Activated CD8-positive, alpha-beta memory T cell treated with anti-CD3 and anti-CD28 coated beads, Interleukin-2, amount 50 U/mL, for 4 hours (primary cell): ENCODE results near the gene VAV3.
"Not testable (repeated sequence)": the region's sequence is repeated elsewhere in the genome, so short reads cannot be mapped to it uniquely, and the experiment has no call there.

Experiments used
- DNase-seq: peaks from one replicate; pipeline ENCODE4 v3.0.0-alpha.2; 2020

The VAV3 gene

DNA sequence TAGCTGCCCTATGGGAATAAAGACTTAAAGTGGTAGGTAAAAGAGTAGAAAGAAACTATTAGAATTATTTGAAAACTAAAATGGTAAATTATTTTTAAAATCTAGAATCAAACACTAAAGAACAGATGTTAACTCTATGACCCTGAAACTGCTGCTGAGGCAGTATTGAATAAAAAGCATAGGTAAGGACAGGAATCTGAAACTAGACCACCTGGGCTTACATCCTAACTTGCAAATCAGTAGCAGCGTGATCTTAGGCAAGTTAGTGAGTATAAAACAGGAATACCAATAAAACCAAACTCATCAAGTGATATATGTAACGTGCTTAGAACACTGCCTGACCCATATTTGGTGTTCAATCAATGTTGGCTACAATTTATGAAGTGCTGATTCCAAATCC is 257.9 kb downstream of the VAV3 start:
- no peak for DNase-seq

DNA sequence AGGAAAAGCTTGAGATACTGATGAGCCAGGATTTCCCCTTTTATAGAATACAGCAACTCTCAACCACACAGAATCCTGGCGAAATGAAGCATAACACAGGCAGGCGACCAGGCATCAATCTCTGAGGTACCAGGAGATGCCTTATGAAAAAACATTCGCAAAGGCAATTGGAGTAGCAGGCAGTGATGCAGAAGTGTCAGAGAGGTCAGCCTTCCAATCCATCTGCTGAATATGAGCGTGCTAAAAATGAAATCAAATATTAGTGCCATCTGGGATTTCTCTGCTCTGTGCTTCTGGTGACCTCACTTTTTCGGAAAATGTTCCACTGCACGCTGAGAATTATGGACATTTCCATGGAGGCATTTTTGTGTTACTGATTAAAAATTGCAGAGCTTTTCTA is 258.8 kb downstream of the VAV3 start:
- DNase-seq = no peak

DNA sequence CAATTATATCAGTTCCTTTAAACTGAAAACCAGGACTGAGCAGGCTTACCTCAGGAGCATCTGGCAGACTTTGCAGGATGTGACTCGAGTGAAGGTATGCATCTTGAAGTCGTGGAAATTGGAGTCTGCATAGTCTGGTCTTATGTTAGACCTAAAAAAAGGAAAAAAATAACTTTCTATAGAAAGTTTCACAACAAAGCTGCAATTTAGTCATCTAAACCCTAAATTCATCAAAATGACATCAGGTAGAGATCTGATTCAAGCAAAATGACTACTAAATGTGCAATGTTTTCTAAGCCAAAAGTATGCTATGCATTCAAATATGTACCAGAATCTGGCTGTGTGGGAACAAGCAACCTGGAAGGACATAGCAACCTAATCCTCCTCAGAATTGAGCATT is 260.1 kb downstream of the VAV3 start:
- DNase-seq = no peak

DNA sequence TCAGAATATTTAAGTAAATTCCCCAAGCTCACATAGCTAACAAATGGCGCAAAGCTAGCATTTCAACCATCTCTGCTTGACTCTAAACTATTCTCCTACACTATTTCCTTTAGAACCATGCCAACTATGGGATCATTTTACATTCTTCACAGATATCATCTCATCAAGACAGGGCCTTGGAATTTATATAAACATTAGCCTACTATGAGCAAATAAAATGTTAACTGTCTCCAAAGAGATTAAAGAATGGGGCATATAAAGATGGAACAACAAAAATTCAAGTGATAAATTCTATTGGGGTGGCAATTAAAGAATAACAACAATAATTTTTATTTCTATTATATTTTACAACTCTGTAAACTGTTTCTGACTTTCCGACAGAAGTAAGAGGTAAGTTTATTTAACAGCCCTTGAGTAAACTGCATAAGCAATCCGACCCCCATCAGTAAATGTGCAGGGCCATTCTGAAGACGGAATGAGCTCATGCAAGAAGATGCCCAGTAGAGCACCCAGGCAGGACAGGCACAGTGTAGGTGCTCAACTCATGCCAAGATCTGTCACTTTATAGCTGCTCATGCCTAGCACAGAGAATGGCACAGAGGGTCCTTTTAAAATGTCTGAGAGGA is 261.9 kb downstream of the VAV3 start:
- DNase-seq = no peak

DNA sequence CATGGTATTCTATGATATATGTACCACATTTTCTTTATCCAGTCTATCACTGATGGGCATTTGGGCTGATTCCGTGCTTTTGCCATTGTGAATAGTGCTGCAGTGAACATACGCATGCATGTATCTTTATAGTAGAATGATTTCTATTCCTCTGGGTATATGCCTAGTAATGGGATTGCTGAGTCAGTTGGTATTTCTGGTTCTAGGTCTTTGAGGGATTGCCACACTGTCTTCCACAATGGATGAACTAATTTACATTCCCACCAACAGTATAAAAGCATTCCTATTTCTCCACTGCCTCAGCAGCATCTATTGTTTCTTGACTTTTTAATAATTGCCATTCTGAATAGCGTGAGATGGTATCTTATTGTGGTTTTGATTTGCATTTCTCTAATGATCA is 264.3 kb downstream of the VAV3 start:
- not testable (repeated sequence) for DNase-seq

DNA sequence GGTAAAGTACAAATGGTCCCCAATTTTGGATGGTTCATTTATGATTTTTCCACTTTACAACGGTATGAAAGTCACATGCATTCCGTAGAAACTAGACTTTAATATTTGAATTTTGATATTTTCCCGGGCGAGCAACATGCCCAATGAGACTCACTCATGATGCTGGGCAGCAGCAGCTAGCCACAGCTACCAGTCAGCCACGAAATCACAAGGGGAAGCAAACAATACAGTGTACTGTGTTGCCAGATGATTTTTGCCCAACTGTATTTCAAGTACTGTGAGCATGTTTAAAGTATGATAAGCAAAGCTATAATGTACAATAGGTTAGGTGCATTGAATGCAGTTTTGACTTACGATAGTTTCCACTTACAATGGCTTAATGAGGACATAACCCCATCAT is 266.8 kb downstream of the VAV3 start:
- no peak for DNase-seq

DNA sequence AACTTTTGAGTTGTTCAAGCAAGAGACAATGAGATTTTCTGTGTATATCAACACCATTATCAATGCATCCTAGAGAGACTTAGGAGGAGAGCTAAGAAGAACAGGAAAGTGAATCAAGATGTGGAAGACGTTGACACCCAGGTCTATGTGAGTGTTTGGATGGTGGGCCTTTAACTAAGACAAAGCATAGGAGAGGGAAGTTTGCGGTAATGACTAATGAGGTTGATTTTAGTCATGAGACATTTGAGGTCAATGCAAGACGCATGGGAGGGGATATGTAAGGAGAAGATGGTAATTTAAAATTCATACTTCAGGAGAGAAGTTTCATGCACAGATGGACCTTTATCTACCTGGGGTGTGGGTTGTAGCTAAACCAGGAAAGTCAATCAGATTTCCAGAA is 269.6 kb downstream of the VAV3 start:
- no peak for DNase-seq

DNA sequence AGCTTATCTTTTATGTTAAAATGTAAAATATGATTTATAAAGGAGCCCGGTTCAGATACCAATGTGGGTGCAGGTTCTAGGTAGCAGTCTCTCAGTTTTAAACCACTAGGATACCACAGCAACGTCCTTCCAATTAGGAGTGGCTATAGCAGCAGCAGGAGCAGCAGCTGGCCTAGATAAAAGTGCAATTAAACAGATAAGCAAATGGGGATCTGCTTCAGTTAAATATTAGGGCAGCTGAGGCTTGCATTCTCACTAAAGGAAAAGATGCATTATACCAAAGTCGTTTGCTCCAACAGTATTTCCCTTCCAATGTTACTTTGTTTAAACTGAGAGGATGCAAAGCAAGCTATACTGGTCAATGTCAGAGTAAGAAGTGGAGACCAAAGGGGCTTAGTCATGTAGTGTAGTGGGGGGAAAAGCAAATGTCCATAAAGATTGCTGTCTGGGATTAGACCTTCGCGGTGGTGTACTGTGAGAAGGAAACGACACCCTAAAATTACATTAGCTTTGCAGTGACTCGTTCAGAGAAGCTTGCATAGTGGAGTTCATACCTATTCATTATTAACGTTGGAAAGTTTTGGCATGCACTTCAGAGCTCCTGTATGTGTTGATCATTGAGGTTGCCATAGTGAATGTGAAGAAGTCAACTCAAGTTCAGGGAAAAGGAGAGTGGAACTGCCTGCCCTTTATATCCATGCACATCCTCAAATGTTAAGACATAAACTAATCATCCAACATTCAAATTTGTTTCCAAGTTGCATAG is 272.2 kb downstream of the VAV3 start:
- no peak for DNase-seq

DNA sequence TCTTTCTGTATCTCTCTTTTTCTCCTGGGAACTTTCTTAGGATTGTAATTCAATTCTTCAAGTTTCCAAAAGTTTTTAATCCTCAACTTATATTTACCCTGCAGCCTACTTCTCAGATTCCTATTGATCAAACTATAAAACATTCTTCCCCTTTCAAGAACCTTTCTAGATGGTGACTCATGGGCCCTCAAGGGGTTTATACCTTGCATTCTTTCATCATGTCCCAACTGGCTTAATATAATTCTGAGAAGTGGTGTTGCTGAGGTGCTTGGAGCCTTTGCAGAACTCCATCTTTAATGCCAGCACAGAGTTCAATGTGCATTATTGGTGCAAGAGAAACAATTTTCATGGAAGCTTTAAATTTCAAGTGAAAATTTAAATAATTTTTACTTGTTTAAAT is 273.4 kb downstream of the VAV3 start:
- DNase-seq = no peak

DNA sequence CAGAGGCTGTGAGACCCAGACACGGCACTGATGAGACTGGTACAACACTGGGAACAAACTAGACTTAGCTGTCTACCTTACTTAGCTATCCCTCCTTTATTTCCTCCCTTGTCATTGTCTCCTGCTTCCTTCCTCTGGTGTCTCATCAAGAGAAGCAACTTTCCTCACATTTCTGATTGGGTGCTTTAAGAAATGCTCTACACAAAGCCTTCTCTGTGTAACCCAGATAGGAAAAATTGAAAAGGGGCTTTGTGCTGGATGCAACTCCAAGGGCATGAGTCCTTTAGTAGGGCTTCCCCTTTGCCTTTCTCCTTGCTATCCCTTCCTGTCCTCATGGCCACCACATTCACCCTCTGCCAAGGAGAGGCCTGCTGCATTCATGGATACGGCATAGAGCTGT is 274.5 kb downstream of the VAV3 start:
- no peak for DNase-seq

DNA sequence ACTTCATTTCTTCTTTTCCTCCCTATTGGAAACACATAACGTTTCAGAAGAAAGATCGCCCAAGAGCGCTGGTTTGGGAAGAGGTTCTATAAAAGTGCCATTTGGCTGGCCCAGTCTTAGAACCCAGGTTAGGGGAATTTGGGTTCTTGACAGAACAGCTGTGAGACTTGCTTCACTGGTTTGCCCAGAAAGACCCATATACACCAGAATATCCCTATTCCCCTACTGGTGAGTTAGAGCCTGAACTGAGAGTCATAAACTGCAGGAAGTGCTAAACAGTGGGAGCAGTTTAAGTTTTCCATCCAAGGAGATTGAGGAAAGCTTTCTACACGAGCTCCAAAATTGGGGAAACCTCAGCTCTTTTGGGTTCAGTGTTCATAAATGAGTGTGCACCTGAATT is 275.2 kb downstream of the VAV3 start:
- DNase-seq = no peak

DNA sequence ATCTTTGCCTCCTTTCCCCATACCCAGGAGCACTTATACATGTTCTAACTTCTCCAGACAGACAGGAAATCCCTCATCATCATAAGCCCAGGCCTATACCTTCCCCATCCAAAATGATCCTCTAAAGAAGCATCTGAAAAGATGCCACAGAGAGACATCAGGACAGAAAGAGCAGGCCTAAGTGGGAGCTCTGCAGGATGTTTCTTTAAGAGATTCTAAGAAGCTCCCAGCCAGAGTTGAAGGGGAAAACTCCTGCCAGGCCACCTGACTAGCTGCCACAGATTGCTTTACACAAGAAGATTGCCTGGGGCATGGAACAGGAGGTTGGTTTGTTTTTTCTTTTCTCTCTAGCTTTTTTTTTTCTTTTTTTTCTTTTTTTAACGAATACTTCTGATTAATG is 275.8 kb downstream of the VAV3 start:
- DNase-seq = no peak

DNA sequence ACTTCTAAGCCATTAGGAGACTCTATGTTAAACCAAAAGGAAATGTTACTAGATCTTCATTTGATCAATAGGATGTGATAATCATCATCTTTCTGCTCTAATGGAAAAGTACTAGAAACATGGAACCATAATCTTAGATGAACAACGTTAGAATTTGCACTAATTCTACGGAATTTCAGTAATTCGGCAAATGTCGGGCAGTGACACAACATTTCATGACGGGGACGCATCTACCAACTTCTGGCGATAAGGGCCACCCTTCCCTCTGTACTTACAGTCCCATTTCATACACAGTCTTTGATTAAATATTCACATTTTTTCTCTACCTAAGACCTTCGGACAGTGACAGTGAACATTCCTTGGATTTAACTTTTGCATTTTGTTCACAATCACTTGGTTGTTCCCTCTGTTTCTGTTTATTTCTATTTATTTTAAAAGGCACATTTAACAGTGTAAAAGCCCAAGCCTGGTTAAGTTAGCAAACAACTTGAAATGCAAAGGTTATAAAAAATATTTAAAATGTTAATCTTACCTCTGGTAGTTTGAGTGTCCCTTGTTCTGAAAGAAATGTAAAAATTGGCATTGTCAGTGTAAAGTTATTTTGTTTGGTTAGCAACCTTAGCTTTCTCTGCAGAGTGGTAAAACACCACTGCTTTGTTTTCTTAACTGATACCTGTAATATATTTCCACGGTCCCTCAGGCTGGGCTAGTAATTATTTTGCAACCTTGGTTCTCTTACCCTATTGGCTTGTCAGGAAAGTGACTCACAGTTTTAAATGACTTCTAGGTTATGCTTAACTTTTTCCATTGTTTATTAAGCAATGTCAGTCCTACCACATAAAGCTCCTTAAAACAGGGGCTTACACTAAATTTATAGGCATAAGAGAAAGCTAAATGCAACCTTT is 276.9 kb downstream of the VAV3 start:
- DNase-seq = no peak

DNA sequence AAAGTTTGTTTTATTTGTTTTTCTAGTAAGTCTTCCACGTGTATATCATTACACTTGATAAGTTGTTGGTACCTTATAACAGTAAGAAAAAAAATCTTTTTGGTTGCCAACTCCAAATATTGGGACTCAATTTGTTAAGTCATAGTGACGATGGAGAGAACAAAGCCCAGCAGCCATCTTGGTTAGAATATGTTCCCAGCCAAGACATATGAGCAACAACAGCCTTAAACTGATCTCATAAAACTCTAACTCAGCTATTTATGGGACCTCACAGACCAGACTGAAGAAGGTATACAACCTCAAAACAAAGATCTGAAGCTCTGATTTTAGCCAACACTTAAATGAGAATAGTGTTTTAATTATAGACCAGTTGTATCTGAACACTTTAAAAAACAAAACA is 281.3 kb downstream of the VAV3 start:
- DNase-seq = no peak

DNA sequence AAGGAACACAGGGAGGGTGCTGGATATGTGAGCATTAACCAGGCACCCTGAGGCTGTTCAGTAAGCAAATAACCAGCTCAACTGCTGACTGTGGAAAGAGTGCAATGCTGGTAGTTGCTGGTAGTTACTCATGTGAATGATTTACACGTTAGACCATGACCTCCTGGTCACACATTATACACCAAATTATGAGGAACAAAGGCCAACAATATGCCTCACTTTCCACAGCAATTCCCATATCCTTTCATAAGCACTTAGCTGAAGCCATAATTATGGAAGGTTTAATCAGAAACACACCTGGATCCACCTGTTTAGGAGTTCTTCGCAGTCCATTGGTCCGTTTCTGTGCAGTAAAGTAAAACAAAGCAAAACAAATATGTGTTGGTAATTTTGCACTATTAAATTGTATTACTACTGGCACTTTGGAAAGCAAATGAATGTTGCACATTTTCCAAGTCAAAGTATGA is 281.8 kb downstream of the VAV3 start:
- DNase-seq = no peak

DNA sequence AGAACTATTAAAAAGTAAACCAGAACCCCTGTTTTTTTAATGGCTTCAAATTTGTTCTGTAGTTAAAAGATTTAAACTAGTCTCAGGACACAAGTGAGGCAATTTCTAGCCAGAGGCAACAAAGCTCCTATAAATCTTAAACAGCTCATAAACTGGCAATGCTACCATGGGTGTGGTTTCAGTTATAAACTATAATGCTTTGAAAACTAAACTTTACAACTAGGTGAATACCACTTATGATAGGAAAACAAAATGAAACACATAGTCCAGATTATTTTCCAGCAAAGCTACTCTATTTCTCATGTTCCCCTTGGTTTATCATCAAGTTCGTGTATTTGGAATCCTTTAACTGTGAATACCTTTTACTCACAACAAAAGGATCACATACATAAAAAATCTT is 282.5 kb downstream of the VAV3 start:
- DNase-seq = no peak

DNA sequence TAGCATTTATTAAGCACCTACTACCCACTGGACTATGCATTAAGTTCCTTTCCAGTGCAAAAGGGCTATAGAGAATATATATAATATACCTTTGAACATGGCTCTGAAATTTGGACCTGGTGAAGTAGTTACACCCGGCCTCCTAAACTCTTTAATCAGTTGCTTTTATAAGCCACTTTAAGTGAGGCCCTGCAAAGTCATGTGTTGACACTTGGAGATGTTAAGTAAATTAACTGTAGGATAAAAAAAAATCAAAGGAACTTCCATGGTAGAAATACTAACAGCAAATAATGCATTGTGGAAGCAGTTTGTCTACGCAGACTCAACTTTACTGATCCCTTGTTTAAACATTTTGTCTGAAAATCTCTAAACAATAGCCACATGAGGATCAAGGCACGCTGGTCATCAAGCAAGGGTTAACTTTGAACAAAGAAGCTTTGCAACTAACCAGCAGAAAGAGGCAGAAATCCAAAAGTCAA is 283.9 kb downstream of the VAV3 start:
- no peak for DNase-seq

DNA sequence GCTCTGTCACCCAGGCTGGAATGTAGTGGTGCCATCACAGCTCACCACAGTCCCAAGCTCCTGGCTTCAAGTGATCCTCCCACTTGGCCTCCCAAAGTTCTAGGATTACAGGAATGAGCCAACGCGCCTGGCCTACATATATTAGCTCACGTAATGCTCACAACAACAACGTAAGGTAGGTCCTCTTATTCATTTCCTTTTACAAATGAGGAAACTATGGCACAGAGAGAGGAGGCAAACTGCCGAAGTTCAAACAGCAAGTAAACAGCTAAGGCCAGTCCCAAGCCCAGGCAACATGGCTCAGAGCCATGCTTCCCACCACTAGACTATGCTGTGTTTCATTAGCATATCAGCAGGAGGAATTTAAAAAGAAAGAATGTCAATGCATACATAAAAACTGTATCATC is 284.4 kb downstream of the VAV3 start:
- DNase-seq = no peak

DNA sequence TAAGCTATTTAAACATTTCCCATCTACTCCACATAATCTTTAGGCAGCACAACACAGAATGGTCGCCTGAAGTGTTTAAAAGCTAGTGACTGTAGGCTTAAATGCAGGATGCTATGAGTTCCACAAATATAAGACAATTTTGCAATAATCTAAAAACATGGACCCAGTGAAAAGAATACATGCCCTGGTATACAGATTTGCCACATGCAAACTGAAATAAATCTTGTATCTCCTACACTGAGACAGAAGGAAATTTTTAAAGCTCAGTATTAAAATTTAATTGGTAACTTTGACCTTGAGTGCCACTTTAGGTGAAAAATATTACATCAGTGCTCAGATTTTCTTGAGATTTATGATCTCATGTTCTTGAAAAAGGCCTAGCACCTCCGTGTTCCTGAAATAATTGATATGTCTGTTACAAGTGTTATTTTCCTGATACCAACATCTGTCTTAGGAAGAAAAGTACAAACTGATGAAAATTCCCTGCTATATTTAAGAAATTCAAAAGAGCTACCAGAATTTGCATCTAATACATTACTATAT is 285.5 kb downstream of the VAV3 start:
- no peak for DNase-seq

DNA sequence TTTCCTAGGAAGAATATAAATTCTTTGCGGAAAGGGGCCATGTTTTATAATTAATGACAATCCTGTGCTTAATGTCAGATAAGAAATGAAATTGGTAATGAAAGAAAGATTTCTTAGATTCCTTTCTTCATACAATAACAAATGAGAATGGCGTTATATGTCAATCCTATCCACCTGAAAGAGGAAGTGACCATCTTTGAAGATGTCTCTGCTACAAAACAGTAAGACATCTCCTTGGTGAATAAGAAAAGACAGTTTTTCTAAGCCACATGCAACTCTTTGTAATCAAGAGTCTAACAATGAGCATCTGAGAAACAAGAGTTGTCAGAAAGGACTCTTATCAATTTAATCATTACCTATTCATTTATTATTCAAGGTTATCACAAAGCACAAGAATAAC is 286.0 kb downstream of the VAV3 start:
- no peak for DNase-seq

DNA sequence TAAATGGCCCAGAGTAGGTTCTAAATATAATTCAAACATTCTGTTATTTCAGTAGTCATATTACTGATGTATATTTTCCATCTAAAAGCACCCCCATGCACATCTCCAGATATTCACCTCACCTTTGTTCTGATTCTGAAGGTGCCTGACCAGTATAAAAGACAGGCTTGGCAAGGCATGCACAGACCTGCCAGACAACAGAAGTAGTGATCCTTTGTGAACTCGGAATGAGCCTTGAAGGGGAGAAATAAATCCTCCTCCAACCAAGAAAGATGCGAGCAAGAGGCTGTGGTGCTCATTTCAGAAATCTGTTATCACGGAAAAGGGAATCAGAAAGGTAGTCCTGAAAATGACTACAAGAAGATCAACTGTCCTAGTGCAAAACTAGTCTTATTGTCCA is 287.3 kb downstream of the VAV3 start:
- DNase-seq = no peak

DNA sequence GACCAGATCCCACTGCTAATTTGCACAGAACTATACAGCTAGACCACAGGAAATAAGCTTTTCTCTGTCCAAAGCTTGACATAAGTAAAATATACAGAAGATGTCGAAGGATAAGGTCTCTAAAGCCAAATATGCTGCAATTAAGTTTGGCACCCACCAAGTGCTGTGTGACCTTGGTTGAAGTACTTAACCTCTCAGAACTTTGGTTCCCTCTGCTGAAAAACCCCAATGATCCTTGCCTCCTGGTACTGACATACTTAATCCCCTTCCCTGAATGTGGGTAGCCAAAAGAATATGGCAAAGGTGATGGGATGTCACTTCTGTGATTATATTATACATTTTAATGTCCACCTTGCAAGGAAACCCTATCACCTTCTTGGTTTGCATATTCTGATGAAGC is 290.5 kb downstream of the VAV3 start:
- no peak for DNase-seq

DNA sequence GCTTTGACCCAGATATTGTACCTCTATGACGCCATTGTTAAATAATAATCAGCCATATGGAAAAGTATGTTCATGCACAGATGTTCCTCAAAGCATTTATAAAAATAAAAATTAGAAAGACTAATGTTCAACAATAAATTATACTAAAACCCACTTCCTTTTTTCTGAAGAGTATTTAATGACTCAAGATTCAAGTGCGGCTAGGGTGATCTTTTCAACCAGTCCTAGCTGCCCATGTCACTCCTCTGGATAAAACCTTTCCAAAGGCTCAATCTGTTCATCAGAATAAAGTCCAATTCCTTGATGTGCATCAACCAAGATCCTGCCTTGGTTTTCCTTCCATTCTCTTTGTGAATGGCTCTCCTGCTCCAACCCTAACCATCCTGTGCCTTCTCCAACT is 292.0 kb downstream of the VAV3 start:
- no peak for DNase-seq
